Endothelial cell of umbilical vein (primary cell): Measurements from ENCODE around the gene TMC3. TPM values are rescaled to one million over a fixed set of nuclear protein-coding genes. Genes with fewer than 3 reads are reported as not detected.

Experiments used
- BruUV-seq: library from RNA; stranded (reverse); fragments of 400-500 nt; replicated peaks from 2 replicates; lab custom pipeline; 2021; lab: Mats Ljungman, UMichigan
- CTCF ChIA-PET: fragments of 300-600, 350-600 bp; sonication (Branson Sonifier 250); formaldehyde crosslinking; loops from one replicate; lab custom pipeline; 2021; ENCODE audit warnings: antibody characterized with exemption, inconsistent platforms; lab: Charles Lee
- POLR2A ChIA-PET: fragments of 300-600, 350-600 bp; sonication (Branson Sonifier 250); formaldehyde crosslinking; loops from one replicate; lab custom pipeline; 2021; ENCODE audit warnings: antibody characterized with exemption, inconsistent platforms; lab: Charles Lee
- DNase-seq: peaks from one replicate; pipeline ENCODE4 v3.0.0-alpha.2; 2011; ENCODE audit warnings: low read depth, low spot score
- FAIRE-seq: peaks from 2 replicates; lab custom pipeline; 2011; peaks lifted over from hg19 to GRCh38; lab: Jason Lieb, UNC
- H2AFZ ChIP-seq: 2 replicates; pipeline ENCODE4 v1.6.0; 2012; ENCODE audit warnings: low read depth, low read length, control low read depth, inconsistent platforms
- H3K27ac ChIP-seq: 2 replicates; pipeline ENCODE4 v1.5.1; 2011; ENCODE audit warnings: low read depth, mild to moderate bottlenecking, control low read depth, low read length, moderate library complexity; ENCODE audit not compliant: insufficient read depth
- H3K27me3 ChIP-seq, 2 experiments: 2 replicates each; pipeline versions ENCODE4 v1.6.0 to v1.6.1; 2011; ENCODE audit warnings: low read length in 2 of 2, mixed read lengths in 1 of 2; ENCODE audit not compliant: control insufficient read depth in 2 of 2, insufficient read depth in 2 of 2
- H3K36me3 ChIP-seq, 2 experiments: 2 replicates in 1 of 2; 3 replicates in 1 of 2; pipeline ENCODE4 v1.5.1; 2011; ENCODE audit warnings: low read length in 2 of 2, mild to moderate bottlenecking in 1 of 2, moderate library complexity in 1 of 2; ENCODE audit not compliant: control insufficient read depth in 2 of 2, insufficient read depth in 2 of 2; ENCODE audit errors: extremely low read depth in 1 of 2
- H3K4me1 ChIP-seq: 3 replicates; pipeline ENCODE4 v1.5.1; 2011; ENCODE audit warnings: mild to moderate bottlenecking, low read length; ENCODE audit not compliant: control insufficient read depth, insufficient read depth; ENCODE audit errors: extremely low read depth
- H3K4me2 ChIP-seq: 2 replicates; pipeline ENCODE4 v1.6.1; 2011; ENCODE audit warnings: low read length, control low read depth, mixed read lengths; ENCODE audit not compliant: insufficient read depth
- H3K4me3 ChIP-seq, 3 experiments: fragments of 200-600 bp in 1 of 3; sonication (generic), shearing (Covaris generic) in 1 of 3; replicated peaks in 1 of 3; 2 replicates each; pipeline ENCODE4 v1.5.1; 2011 to 2016; ENCODE audit warnings: control low read depth in 3 of 3, low read length in 3 of 3, mild to moderate bottlenecking in 2 of 3, inconsistent platforms in 1 of 3, low read depth in 1 of 3, moderate library complexity in 1 of 3; ENCODE audit not compliant: insufficient read depth in 1 of 3
- H3K79me2 ChIP-seq: 2 replicates; pipeline ENCODE4 v1.6.0; 2012; ENCODE audit warnings: low read length, inconsistent platforms; ENCODE audit not compliant: control insufficient read depth, insufficient read depth
- H3K9ac ChIP-seq: replicated peaks from 2 replicates; pipeline ENCODE3; 2011; ENCODE audit warnings: low read length, control low read depth; ENCODE audit not compliant: insufficient read depth; ENCODE audit errors: extremely low read depth
- H3K9me1 ChIP-seq: replicated peaks from 3 replicates; pipeline ENCODE4 v1.6.0; 2011; ENCODE audit warnings: mild to moderate bottlenecking, low read length; ENCODE audit not compliant: control insufficient read depth, insufficient read depth; ENCODE audit errors: extremely low read depth
- H3K9me3 ChIP-seq: replicated peaks from 2 replicates; pipeline ENCODE4 v1.5.1; 2012; ENCODE audit warnings: low read length, inconsistent platforms; ENCODE audit not compliant: control insufficient read depth, insufficient read depth
- H4K20me1 ChIP-seq: replicated peaks from 2 replicates; pipeline ENCODE3; 2011; ENCODE audit warnings: mild to moderate bottlenecking, low read length; ENCODE audit not compliant: control insufficient read depth, insufficient read depth; ENCODE audit errors: extremely low read depth
- GATA2 ChIP-seq: IDR thresholded peaks from 2 replicates; pipeline ENCODE4 v1.7.0; 2011; ENCODE audit warnings: low read depth, mild to moderate bottlenecking, moderate library complexity, mixed read lengths, low read length; ENCODE audit not compliant: insufficient read length, insufficient read depth
- JUN ChIP-seq: IDR thresholded peaks from 2 replicates; pipeline ENCODE4 v1.6.1; 2011; ENCODE audit warnings: borderline replicate concordance, low read depth; ENCODE audit not compliant: insufficient read length, insufficient read depth
- POLR2A ChIP-seq: IDR thresholded peaks from 2 replicates; pipeline ENCODE4 v1.6.1; 2012; ENCODE audit warnings: low read depth, mild to moderate bottlenecking, control low read depth, low read length
- POLR2AphosphoS5 ChIP-seq: IDR thresholded peaks from 2 replicates; pipeline ENCODE4 v1.6.1; 2012; ENCODE audit warnings: low read depth, mild to moderate bottlenecking, control low read depth, low read length, moderate library complexity; ENCODE audit not compliant: insufficient read depth
- dilution Hi-C: fragments of 300-500 bp; cut with MboI; formaldehyde crosslinking; loops from one replicate; pipeline ENCODE4 v1.15.0; 2019; ENCODE audit warnings: low sequenced_read_pairs; ENCODE audit not compliant: extremely low pct_ligation_motif_present
- intact Hi-C: fragments of 100-400 bp; cut with micrococcal nuclease; formaldehyde crosslinking; loops from one replicate; pipeline ENCODE4 v1.10.0; 2022
- polyA plus RNA-seq, 4 experiments: library from polyadenylated mRNA; depleted of rRNA in 3 of 4; stranded (reverse) in 3 of 4; unstranded in 1 of 4; fragments of >200 nt; gene quantifications; 2 replicates each; pipeline versions ENCODE4 v1.2.1 to v1.2.3, GENCODE V29; 2011 to 2012; ENCODE audit warnings: missing spikeins in 1 of 4
- total RNA-seq: library from RNA; stranded (reverse); gene quantifications from 2 replicates; pipeline ENCODE4 v1.2.3, GENCODE V29; 2021
- TF ChIP-seq, protein P1 (sequence below), 2 donors: IDR thresholded peaks; 1 replicate in 1 of 2; 2 replicates in 1 of 2; pipeline ENCODE4 v1.5.1; 2011; ENCODE audit warnings: low read length in 2 of 2, mild to moderate bottlenecking in 2 of 2, moderate library complexity in 2 of 2, control low read depth in 1 of 2, inconsistent platforms in 1 of 2, low read depth in 1 of 2; ENCODE audit not compliant: insufficient read depth in 1 of 2; ENCODE audit errors: extremely low read depth in 1 of 2
- TF ChIP-seq, protein P2 (sequence below): IDR thresholded peaks from 2 replicates; pipeline ENCODE4 v1.6.1; 2011; ENCODE audit not compliant: insufficient read depth, insufficient read length

TMC3 gene
- total and polyA plus RNA-seq, 2 donors (not counting 3 experiments of a cell fraction or from before 2014, with no cell fraction given), result not detected

- no peaks in the 10 kb centered on the region for H3K79me2 ChIP-seq
- H3K4me2 ChIP-seq, result no peak overlapping the region
- CTCF ChIA-PET, result no interaction called here
- H3K9me3 ChIP-seq, result no peaks in the 10 kb centered on the region
- H3K36me3 ChIP-seq, result no peaks in the 10 kb centered on the region
- no peaks in the 10 kb centered on the region for H4K20me1 ChIP-seq
- FAIRE-seq (no peak), DNase-seq (no peak)
- POLR2A ChIA-PET, result no interaction called here
- H3K9ac ChIP-seq, result no peak overlapping the region
- H2AFZ ChIP-seq, result no peak overlapping the region
- H3K4me3 ChIP-seq, result no peak overlapping the region
- dilution Hi-C loops, result no loop called here
- BruUV-seq, result no TSS peak
- peaks cover 0 to 2% of the 10 kb centered on the region in 2 experiments for H3K27me3 ChIP-seq
- H3K4me1 ChIP-seq, result peaks cover 8% of the 10 kb centered on the region
- intact Hi-C loops, result no loop called here
- H3K27ac ChIP-seq, result no peak overlapping the region
- TF ChIP-seq POLR2AphosphoS5, result no peak
- TF ChIP-seq JUN, result no peak
- no peak for TF ChIP-seq GATA2
- TF ChIP-seq POLR2A, result no peak
- TF ChIP-seq, protein P1, sequence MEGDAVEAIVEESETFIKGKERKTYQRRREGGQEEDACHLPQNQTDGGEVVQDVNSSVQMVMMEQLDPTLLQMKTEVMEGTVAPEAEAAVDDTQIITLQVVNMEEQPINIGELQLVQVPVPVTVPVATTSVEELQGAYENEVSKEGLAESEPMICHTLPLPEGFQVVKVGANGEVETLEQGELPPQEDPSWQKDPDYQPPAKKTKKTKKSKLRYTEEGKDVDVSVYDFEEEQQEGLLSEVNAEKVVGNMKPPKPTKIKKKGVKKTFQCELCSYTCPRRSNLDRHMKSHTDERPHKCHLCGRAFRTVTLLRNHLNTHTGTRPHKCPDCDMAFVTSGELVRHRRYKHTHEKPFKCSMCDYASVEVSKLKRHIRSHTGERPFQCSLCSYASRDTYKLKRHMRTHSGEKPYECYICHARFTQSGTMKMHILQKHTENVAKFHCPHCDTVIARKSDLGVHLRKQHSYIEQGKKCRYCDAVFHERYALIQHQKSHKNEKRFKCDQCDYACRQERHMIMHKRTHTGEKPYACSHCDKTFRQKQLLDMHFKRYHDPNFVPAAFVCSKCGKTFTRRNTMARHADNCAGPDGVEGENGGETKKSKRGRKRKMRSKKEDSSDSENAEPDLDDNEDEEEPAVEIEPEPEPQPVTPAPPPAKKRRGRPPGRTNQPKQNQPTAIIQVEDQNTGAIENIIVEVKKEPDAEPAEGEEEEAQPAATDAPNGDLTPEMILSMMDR (IDR thresholded peaks at IDR 0.05; ENCODE audit: extremely low read depth in 1 of 2, insufficient read depth in 1 of 2, low read depth in 1 of 2, low read length in 2 of 2), result no peak
- TF ChIP-seq, protein P2, sequence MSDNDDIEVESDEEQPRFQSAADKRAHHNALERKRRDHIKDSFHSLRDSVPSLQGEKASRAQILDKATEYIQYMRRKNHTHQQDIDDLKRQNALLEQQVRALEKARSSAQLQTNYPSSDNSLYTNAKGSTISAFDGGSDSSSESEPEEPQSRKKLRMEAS, result no peak
- no peaks in the 10 kb centered on the region for H3K9me1 ChIP-seq
Observed at GRCh38 chr15:81298611-81299010, 75.4 kb downstream of the TMC3 start.
